Measurements from ENCODE around the gene GPR85. TPM values are rescaled to one million over a fixed set of nuclear protein-coding genes. Genes with fewer than 3 reads are reported as not detected.
"Not testable (repeated sequence)": the region's sequence is repeated elsewhere in the genome, so short reads cannot be mapped to it uniquely, and the experiment has no call there.

Gene GPR85
- total RNA-seq, 1 donor from 2014 or later = 2.1 TPM

DNA sequence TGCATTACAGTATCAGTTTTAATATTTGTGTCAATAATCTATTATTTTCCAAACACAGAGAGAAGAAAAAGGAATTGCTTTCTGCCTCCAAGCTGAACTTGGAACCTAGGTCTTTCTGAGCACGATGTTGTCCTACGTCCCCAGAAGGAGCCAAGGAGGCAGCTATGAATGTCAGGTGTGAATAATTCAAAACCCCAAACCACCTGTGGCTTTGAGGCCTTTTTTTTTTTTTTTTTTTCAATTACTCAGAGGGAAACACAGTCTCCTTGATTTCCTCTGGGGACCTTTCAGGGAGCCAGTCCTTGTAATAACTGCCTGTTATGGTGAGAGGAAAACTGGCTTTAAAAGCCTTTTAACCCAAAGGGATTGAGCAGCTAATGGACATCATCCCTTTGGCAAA lies 8.3 kb downstream of the GPR85 start:
- H3K9me3 Mint-ChIP-seq = no peaks in the 10 kb centered on the region
- no peak overlapping the region for H3K4me3 Mint-ChIP-seq
- no peak overlapping the region for H3K27ac Mint-ChIP-seq
- no peak for DNase-seq (ENCODE audit: low spot score in 2 of 2, unreplicated experiment in 2 of 2)
- TF ChIP-seq, protein P1, sequence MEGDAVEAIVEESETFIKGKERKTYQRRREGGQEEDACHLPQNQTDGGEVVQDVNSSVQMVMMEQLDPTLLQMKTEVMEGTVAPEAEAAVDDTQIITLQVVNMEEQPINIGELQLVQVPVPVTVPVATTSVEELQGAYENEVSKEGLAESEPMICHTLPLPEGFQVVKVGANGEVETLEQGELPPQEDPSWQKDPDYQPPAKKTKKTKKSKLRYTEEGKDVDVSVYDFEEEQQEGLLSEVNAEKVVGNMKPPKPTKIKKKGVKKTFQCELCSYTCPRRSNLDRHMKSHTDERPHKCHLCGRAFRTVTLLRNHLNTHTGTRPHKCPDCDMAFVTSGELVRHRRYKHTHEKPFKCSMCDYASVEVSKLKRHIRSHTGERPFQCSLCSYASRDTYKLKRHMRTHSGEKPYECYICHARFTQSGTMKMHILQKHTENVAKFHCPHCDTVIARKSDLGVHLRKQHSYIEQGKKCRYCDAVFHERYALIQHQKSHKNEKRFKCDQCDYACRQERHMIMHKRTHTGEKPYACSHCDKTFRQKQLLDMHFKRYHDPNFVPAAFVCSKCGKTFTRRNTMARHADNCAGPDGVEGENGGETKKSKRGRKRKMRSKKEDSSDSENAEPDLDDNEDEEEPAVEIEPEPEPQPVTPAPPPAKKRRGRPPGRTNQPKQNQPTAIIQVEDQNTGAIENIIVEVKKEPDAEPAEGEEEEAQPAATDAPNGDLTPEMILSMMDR (IDR thresholded peaks at IDR 0.05; ENCODE audit: unreplicated experiment) = no peak
- H3K4me1 Mint-ChIP-seq = peaks cover 15% of the 10 kb centered on the region
- no peaks in the 10 kb centered on the region for H3K36me3 Mint-ChIP-seq
- H3K27me3 Mint-ChIP-seq (ENCODE audit: low read depth) = no peaks in the 10 kb centered on the region

DNA sequence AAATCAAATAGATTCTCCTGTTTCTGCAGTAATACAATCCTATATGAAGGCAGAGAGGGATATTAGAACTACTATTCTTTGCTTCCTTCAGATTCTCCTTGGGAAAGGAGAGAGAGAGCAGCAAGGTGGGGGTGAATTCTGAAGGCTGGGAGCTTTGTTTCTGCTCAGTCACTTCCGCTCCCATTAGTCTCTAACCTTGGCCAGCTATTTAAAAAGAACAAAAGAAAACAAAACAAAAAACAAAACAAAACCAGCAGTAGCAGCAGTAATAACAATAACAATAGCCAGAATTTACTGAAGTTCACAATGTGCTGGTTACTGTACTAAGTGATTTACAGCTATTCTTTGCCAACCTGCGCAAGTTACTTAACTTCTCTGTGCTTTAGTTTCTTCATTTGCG lies 9.9 kb downstream of the GPR85 start:
- H3K27me3 Mint-ChIP-seq (ENCODE audit: low read depth) = no peaks in the 10 kb centered on the region
- no peak for DNase-seq (ENCODE audit: low spot score in 2 of 2, unreplicated experiment in 2 of 2)
- peaks cover 13% of the 10 kb centered on the region for H3K4me1 Mint-ChIP-seq
- no peak overlapping the region for H3K4me3 Mint-ChIP-seq
- H3K36me3 Mint-ChIP-seq = no peaks in the 10 kb centered on the region
- H3K9me3 Mint-ChIP-seq = no peaks in the 10 kb centered on the region
- TF ChIP-seq, protein P1 (IDR thresholded peaks at IDR 0.05; ENCODE audit: unreplicated experiment) = no peak
- H3K27ac Mint-ChIP-seq = no peak overlapping the region

DNA sequence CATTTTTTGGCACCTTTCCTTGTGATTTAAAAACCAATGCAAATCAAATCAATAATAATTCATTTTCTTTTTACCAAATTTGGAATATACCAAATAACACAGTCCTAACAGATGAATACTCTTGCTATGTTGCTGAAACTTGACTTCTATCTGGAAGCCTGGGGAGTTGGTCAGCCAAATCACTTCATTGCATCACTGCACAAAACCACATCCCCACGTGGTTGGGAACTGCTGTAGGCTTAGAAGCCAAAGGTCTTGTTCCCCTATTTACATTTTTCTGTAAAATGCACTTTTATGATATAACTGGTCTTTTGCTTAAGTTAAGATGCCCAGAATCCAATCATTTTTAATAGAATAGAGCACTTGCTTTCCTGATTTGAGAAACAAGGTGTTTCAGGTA lies 15.2 kb downstream of the GPR85 start:
- TF ChIP-seq, protein P1 (IDR thresholded peaks at IDR 0.05; ENCODE audit: unreplicated experiment) = no peak

DNA sequence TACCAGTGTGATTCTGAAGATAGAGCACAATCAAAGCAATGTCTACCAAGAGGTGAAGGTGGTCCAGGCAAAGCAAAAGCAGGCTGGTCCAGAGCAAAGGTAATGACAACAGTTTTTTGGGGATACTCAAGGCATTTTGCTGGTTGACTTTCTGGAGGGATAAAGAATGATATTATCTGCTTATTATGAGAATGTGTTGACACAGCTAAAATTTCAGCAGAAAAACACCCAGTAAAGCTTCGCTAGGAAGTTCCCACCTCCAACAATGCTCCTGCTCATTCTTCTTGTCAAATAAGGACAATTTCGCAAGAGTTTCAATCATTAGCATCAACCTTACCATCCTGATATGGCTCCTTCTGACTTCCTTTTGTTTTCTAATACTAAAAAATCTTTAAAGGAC lies 24.1 kb downstream of the GPR85 start:
- no peak overlapping the region for H3K4me3 Mint-ChIP-seq
- no peaks in the 10 kb centered on the region for H3K4me1 Mint-ChIP-seq
- DNase-seq (ENCODE audit: low spot score in 2 of 2, unreplicated experiment in 2 of 2) = no peak
- H3K27ac Mint-ChIP-seq = no peak overlapping the region
- H3K27me3 Mint-ChIP-seq (ENCODE audit: low read depth) = peaks cover 12% of the 10 kb centered on the region
- TF ChIP-seq, protein P1 (IDR thresholded peaks at IDR 0.05; ENCODE audit: unreplicated experiment) = no peak
- no peaks in the 10 kb centered on the region for H3K36me3 Mint-ChIP-seq
- no peaks in the 10 kb centered on the region for H3K9me3 Mint-ChIP-seq

More for the DNA sequence above, 15.2 kb downstream of the GPR85 start:
- no peak overlapping the region for H3K4me3 Mint-ChIP-seq
- H3K9me3 Mint-ChIP-seq = no peaks in the 10 kb centered on the region
- DNase-seq (ENCODE audit: low spot score in 2 of 2, unreplicated experiment in 2 of 2) = no peak
- H3K27me3 Mint-ChIP-seq (ENCODE audit: low read depth) = peaks cover 2% of the 10 kb centered on the region
- H3K36me3 Mint-ChIP-seq = no peaks in the 10 kb centered on the region
- peaks cover 6% of the 10 kb centered on the region for H3K4me1 Mint-ChIP-seq
- H3K27ac Mint-ChIP-seq = no peak overlapping the region

DNA sequence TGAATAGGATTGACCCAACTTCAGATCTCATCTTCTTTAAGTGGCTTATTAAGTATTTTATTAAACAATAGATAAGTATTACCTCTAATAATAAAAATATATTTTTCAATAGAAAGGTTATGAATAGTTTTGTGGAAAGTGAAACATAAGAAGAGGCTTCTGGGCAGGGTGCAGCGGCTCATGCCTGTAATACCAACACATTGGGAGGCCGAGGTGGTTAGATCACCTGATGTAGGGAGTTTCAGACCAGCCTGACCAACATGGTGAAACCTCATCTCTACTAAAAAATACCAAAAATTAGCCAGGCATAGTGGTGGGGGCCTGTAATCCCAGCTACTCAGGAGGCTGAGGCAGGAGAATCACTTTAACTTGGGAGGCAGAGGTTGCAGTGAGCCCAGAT lies 26.5 kb downstream of the GPR85 start:
- H3K27me3 Mint-ChIP-seq (ENCODE audit: low read depth) = peaks cover 11% of the 10 kb centered on the region
- no peaks in the 10 kb centered on the region for H3K4me1 Mint-ChIP-seq
- H3K9me3 Mint-ChIP-seq = peaks cover 9% of the 10 kb centered on the region
- no peak overlapping the region for H3K4me3 Mint-ChIP-seq
- TF ChIP-seq, protein P1 (IDR thresholded peaks at IDR 0.05; ENCODE audit: unreplicated experiment) = no peak
- DNase-seq (ENCODE audit: low spot score in 2 of 2, unreplicated experiment in 2 of 2) = no peak
- H3K36me3 Mint-ChIP-seq = no peaks in the 10 kb centered on the region
- H3K27ac Mint-ChIP-seq = no peak overlapping the region

DNA sequence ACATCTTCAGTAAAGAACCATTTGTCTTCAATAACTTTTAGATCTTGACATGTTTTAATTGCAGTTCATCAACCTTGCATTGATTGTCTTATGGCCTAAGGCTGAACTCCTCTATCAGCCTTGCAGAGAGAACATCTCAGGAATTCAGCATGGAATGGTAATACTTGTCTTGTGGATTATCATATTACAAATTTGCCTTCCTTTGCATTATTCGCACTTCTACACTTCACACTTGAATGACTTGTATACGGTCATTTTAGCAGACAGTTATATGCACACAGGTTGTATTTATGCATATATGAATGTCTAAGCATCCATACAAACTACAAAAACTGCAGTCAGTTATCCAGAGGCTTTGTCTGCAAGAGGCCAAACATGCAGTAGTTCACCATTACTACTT lies 31.7 kb downstream of the GPR85 start:
- Mint-ChIP-seq H3K4me1 (no peaks in the 10 kb centered on the region), H3K4me3 (no peak overlapping the region), H3K9me3 (peaks cover 54% of the 10 kb centered on the region), H3K36me3 (no peaks in the 10 kb centered on the region), H3K27ac (no peak overlapping the region), H3K27me3 (ENCODE audit: low read depth) (no peaks in the 10 kb centered on the region)
- DNase-seq (ENCODE audit: low spot score in 2 of 2, unreplicated experiment in 2 of 2) = no peak
- TF ChIP-seq, protein P1 (IDR thresholded peaks at IDR 0.05; ENCODE audit: unreplicated experiment) = no peak

DNA sequence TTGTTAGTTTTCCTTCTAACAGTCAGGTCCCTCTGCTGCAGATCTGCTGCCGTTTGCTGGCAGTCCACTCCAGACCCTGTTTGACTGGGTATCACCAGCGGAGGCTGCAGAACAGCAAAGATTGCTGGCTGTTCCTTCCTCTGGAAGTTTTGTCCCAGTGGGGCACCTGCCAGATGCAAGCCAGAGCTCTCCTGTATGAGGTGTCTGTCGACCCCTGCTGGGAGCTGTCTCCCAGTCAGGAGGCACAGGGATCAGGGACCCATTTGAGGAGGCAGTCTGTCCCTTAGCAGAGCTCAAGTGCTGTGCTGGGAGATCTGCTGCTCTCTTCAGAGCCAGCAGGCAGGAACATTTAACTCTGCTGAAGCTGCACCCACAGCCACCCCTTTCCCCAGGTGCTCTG lies 32.4 kb downstream of the GPR85 start:
- not testable (repeated sequence) for H3K27ac Mint-ChIP-seq; H3K36me3 Mint-ChIP-seq; H3K4me3 Mint-ChIP-seq; H3K4me1 Mint-ChIP-seq; DNase-seq (ENCODE audit: low spot score in 2 of 2, unreplicated experiment in 2 of 2); H3K27me3 Mint-ChIP-seq (ENCODE audit: low read depth)
- H3K9me3 Mint-ChIP-seq = peaks cover 60% of the 10 kb centered on the region

DNA sequence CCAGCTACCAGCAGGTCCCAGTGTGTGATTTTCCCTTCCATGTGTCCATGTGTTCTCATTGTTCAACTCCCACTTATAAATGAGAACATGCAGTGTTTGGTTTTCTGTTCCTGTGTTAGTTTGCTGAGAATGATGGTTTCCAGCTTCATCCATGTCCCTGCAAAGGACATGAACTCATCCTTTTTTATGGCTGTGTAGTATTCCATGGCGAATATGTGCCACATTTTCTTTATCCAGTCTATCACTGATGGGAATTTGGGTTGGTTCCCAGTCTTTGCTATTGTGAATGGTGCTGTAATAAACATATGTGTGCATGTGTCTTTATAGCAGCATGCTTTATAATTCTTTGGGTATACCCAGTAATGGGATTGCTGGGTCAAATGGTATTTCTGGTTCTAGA lies 37.4 kb downstream of the GPR85 start:
- H3K9me3 Mint-ChIP-seq = peaks cover 46% of the 10 kb centered on the region
- DNase-seq (ENCODE audit: low spot score in 2 of 2, unreplicated experiment in 2 of 2); H3K36me3 Mint-ChIP-seq; H3K27me3 Mint-ChIP-seq (ENCODE audit: low read depth); H3K4me3 Mint-ChIP-seq; H3K4me1 Mint-ChIP-seq; H3K27ac Mint-ChIP-seq: not testable (repeated sequence)

All from mesothelial cell of epicardium (in vitro differentiated cells).